ENCODE measurements around the gene EYS. TPM values are rescaled to one million over a fixed set of nuclear protein-coding genes. Genes with fewer than 3 reads are reported as not detected.

The EYS gene
- total and polyA plus RNA-seq, 2 of the 13 experiments (the other 11 are each of a cell fraction or from before 2014, with no cell fraction given): 0.04 to 0.07 TPM

GRCh38 chr6:63805808-63806572, 1901.0 kb downstream of the EYS start (continued):
- peak in 1 of 2 experiments; percentile 78; a peak in 2 of 4 replicates for TF ChIP-seq ATF4 (CRISPR knock-in tag; IDR thresholded peaks at IDR 0.05)
- TF ChIP-seq MAFK (conservative IDR thresholded peaks at IDR 0.05 in 1 of 2, IDR thresholded peaks at IDR 0.05 in 1 of 2; ENCODE audit: low read length in 2 of 2): peak; percentile 79 to 82
- TF ChIP-seq FOXP1 (IDR thresholded peaks at IDR 0.05): peak; percentile 79; the same call in 1 of the 2 replicates
- TF ChIP-seq FOXP1 (CRISPR knock-in tag; IDR thresholded peaks at IDR 0.05): peak; percentile 96
- TF ChIP-seq DMTF1 (CRISPR knock-in tag; IDR thresholded peaks at IDR 0.05): no peak
- TF ChIP-seq ARNT2 (CRISPR knock-in tag; IDR thresholded peaks at IDR 0.05; ENCODE audit: low read depth): no peak
- TF ChIP-seq GFI1 (CRISPR knock-in tag; IDR thresholded peaks at IDR 0.05; ENCODE audit: borderline replicate concordance): no peak
- peak; percentile 21 for TF ChIP-seq ZEB1 (IDR thresholded peaks at IDR 0.05; ENCODE audit: insufficient replicate concordance, low read depth)
- no peak for TF ChIP-seq ZSCAN31 (CRISPR knock-in tag; IDR thresholded peaks at IDR 0.05; ENCODE audit: low read depth)
- peak; percentile 90; the same call in 1 of the 2 replicates for TF ChIP-seq MIXL1 (CRISPR knock-in tag; IDR thresholded peaks at IDR 0.05)
- TF ChIP-seq ASH2L (IDR thresholded peaks at IDR 0.05; ENCODE audit: insufficient read length, low read depth, low read length): peak; percentile 56
- peak; percentile 71 for TF ChIP-seq JUN (CRISPR knock-in tag; IDR thresholded peaks at IDR 0.05)
- peak; percentile 61 for TF ChIP-seq HNF1A (IDR thresholded peaks at IDR 0.05; ENCODE audit: low read depth)
- TF ChIP-seq HNF1A (CRISPR knock-in tag; IDR thresholded peaks at IDR 0.05; ENCODE audit: borderline replicate concordance): no peak
- TF ChIP-seq TCF12 (IDR thresholded peaks at IDR 0.05): no peak
- TF ChIP-seq TCF12 (CRISPR knock-in tag; IDR thresholded peaks at IDR 0.05): peak; percentile 77
- no peak for TF ChIP-seq ZFP36 (IDR thresholded peaks at IDR 0.05; ENCODE audit: borderline replicate concordance, low read depth, low read length, partially characterized antibody)
- TF ChIP-seq NR2F2 (IDR thresholded peaks at IDR 0.05; ENCODE audit: borderline replicate concordance, low read depth): 0 out of 2 replicates have a peak, but pooled peaks have one; percentile 34
- TF ChIP-seq ZNF619 (CRISPR knock-in tag; IDR thresholded peaks at IDR 0.05): no peak
- no peak for TF ChIP-seq PBX3 (CRISPR knock-in tag; IDR thresholded peaks at IDR 0.05; ENCODE audit: borderline replicate concordance)

Data from HepG2 (cell line).